ENCODE data around the gene RGS3.
A peak's percentile ranks its signal among the peaks of the same experiment; 100 is the strongest.

The RGS3 gene

GRCh38 chr9:113558632-113559502 lies 95.3 kb downstream of the RGS3 start:
- Histone ChIP-seq H3K27ac (peak overlapping the region; percentile 53 to 64), H3K4me1 (peaks cover 4 to 62% (median 30%) of the 10 kb centered on the region in 4 donors), H3K36me3 (no peaks in the 10 kb centered on the region), H3K9me3 (no peaks in the 10 kb centered on the region), H3K27me3 (no peaks in the 10 kb centered on the region), H3K4me3 (no peak overlapping the region)
- TF ChIP-seq, protein P1, sequence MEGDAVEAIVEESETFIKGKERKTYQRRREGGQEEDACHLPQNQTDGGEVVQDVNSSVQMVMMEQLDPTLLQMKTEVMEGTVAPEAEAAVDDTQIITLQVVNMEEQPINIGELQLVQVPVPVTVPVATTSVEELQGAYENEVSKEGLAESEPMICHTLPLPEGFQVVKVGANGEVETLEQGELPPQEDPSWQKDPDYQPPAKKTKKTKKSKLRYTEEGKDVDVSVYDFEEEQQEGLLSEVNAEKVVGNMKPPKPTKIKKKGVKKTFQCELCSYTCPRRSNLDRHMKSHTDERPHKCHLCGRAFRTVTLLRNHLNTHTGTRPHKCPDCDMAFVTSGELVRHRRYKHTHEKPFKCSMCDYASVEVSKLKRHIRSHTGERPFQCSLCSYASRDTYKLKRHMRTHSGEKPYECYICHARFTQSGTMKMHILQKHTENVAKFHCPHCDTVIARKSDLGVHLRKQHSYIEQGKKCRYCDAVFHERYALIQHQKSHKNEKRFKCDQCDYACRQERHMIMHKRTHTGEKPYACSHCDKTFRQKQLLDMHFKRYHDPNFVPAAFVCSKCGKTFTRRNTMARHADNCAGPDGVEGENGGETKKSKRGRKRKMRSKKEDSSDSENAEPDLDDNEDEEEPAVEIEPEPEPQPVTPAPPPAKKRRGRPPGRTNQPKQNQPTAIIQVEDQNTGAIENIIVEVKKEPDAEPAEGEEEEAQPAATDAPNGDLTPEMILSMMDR (IDR thresholded peaks at IDR 0.05): no peak
- DNase-seq: peak; percentile 80 to 97
- intact Hi-C loops (cut with DNase I; ENCODE audit: low total_unique reads): no loop called here

DNA sequence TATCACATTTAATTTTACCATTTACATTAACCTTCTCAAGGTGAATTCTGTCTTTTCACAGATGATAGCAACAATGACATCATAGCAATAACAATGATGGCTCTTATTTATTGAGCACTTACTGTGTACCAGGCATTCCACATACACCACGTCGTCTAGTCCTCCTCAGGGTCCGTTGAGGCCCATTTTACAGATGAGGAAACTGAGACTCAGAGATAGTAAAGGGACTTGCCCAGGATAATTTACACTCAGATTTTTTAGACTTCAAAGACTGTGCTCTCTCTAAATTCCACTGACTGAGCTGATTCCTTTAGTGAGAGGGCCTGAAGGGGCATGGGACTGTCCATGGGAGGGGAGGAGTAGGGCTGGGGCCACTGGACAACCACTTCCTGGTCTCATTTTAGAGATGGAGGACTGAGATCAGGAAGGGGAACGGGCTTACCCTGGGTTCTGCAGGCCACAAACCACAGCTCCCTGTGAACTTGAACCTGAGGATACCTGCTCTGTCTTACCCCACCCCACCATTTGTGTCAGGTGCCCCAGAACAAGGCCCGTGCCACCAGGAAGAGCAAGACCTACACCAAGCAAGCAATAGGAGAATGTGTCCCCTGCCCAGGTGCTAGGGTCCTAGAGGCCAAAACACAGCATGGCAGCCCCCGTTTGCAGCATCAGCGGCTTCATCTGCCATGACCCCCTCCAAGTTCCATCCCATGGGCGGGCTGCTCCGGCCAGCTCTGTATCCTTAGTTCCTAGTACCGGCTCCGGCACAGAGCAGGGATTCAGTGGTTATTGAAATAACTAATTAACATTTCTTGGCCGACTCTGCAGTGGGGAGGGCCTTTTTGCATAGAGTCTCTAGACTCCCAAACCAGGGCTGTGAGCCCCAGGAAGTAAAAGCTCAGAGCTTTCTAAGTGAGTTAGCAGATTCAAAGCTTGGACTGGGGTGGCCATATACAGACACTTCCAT lies 96.6 kb downstream of the RGS3 start:
- peak; percentile 12 to 62 for DNase-seq
- Histone ChIP-seq H3K9me3 (no peaks in the 10 kb centered on the region), H3K4me1 (peaks cover 4 to 75% (median 40%) of the 10 kb centered on the region in 4 donors), H3K36me3 (no peaks in the 10 kb centered on the region), H3K4me3 (no peak overlapping the region), H3K27me3 (no peaks in the 10 kb centered on the region), H3K27ac (peak overlapping the region; percentile 53 to 64)
- intact Hi-C loops (cut with DNase I; ENCODE audit: low total_unique reads): no loop called here
- TF ChIP-seq, protein P1 (IDR thresholded peaks at IDR 0.05): no peak

- Histone ChIP-seq H3K27ac (peak overlapping the region in 1 of 2 donors; percentile 92), H3K36me3 (no peaks in the 10 kb centered on the region), H3K27me3 (no peaks in the 10 kb centered on the region), H3K4me3 (no peak overlapping the region), H3K4me1 (peaks cover 4 to 68% (median 59%) of the 10 kb centered on the region in 4 donors), H3K9me3 (no peaks in the 10 kb centered on the region)
- TF ChIP-seq, protein P1 (IDR thresholded peaks at IDR 0.05): no peak
- DNase-seq: peak; percentile 14 to 51
- intact Hi-C loops (cut with DNase I; ENCODE audit: low total_unique reads): no loop called here
Measured at GRCh38 chr9:113562653-113563381, 99.3 kb downstream of the RGS3 start.

GRCh38 chr9:113563826-113564497 lies 100.4 kb downstream of the RGS3 start:
- H3K27ac ChIP-seq: peak overlapping the region; percentile 88 to 92
- no peaks in the 10 kb centered on the region for H3K27me3 ChIP-seq
- TF ChIP-seq, protein P1 (IDR thresholded peaks at IDR 0.05): no peak
- H3K36me3 ChIP-seq: no peaks in the 10 kb centered on the region
- peaks cover 4 to 69% (median 62%) of the 10 kb centered on the region in 4 donors for H3K4me1 ChIP-seq
- H3K4me3 ChIP-seq: no peak overlapping the region
- no peaks in the 10 kb centered on the region for H3K9me3 ChIP-seq
- intact Hi-C loops (cut with DNase I; ENCODE audit: low total_unique reads): no loop called here
- peak; percentile 8 to 58 for DNase-seq

Measured in tibial artery (tissue), 4 donors.